ENCODE measurements around the gene LIFR.

Gene LIFR

GRCh38 chr5:38515092-38515491 is 41.4 kb downstream of the LIFR start:
- H3K9me3 ChIP-seq (ENCODE audit: control insufficient read depth, low read length) = no peaks in the 10 kb centered on the region
- H3K9ac ChIP-seq (ENCODE audit: low read length) = no peak overlapping the region
- peaks cover 3% of the 10 kb centered on the region for H3K4me1 ChIP-seq (ENCODE audit: control insufficient read depth, insufficient read depth, low read length)
- DNase-seq (ENCODE audit: low read depth) = no peak
- peaks cover 29% of the 10 kb centered on the region for H3K36me3 ChIP-seq (ENCODE audit: control insufficient read depth, insufficient read depth, low read length, severe bottlenecking)
- H3K27me3 ChIP-seq (replicated peaks; ENCODE audit: control insufficient read depth, insufficient read depth, low read length) = no peaks in the 10 kb centered on the region
- H3K4me3 ChIP-seq (ENCODE audit: low read length) = no peak overlapping the region

GRCh38 chr5:38509185-38509584 is 47.3 kb downstream of the LIFR start:
- peaks cover 37% of the 10 kb centered on the region for H3K36me3 ChIP-seq (ENCODE audit: control insufficient read depth, insufficient read depth, low read length, severe bottlenecking)
- no peaks in the 10 kb centered on the region for H3K9me3 ChIP-seq (ENCODE audit: control insufficient read depth, low read length)
- H3K4me3 ChIP-seq (ENCODE audit: low read length) = peak overlapping the region; percentile 30
- H3K27me3 ChIP-seq (replicated peaks; ENCODE audit: control insufficient read depth, insufficient read depth, low read length) = no peaks in the 10 kb centered on the region
- H3K4me1 ChIP-seq (ENCODE audit: control insufficient read depth, insufficient read depth, low read length) = peaks cover 17% of the 10 kb centered on the region
- peak overlapping the region; percentile 26 for H3K9ac ChIP-seq (ENCODE audit: low read length)
- peak; percentile 77 for DNase-seq (ENCODE audit: low read depth)

- Histone ChIP-seq H3K9ac (ENCODE audit: low read length) (no peak overlapping the region), H3K27me3 (replicated peaks; ENCODE audit: control insufficient read depth, insufficient read depth, low read length) (no peaks in the 10 kb centered on the region), H3K4me3 (ENCODE audit: low read length) (no peak overlapping the region), H3K4me1 (ENCODE audit: control insufficient read depth, insufficient read depth, low read length) (peaks cover 17% of the 10 kb centered on the region), H3K36me3 (ENCODE audit: control insufficient read depth, insufficient read depth, low read length, severe bottlenecking) (peaks cover 35% of the 10 kb centered on the region), H3K9me3 (ENCODE audit: control insufficient read depth, low read length) (no peaks in the 10 kb centered on the region)
- no peak for DNase-seq (ENCODE audit: low read depth)
These were observed 50.1 kb downstream of the LIFR start for GRCh38 chr5:38506302-38506701.

- no peak overlapping the region for H3K9ac ChIP-seq (ENCODE audit: low read length)
- H3K4me3 ChIP-seq (ENCODE audit: low read length) = no peak overlapping the region
- no peaks in the 10 kb centered on the region for H3K9me3 ChIP-seq (ENCODE audit: control insufficient read depth, low read length)
- no peaks in the 10 kb centered on the region for H3K27me3 ChIP-seq (replicated peaks; ENCODE audit: control insufficient read depth, insufficient read depth, low read length)
- peaks cover 25% of the 10 kb centered on the region for H3K36me3 ChIP-seq (ENCODE audit: control insufficient read depth, insufficient read depth, low read length, severe bottlenecking)
- peak; percentile 52 for DNase-seq (ENCODE audit: low read depth)
- peaks cover 6% of the 10 kb centered on the region for H3K4me1 ChIP-seq (ENCODE audit: control insufficient read depth, insufficient read depth, low read length)
These were observed 55.7 kb downstream of the LIFR start for GRCh38 chr5:38500573-38501260.

GRCh38 chr5:38497946-38498345 is 58.5 kb downstream of the LIFR start:
- peak; percentile 21 for DNase-seq (ENCODE audit: low read depth)
- Histone ChIP-seq H3K4me3 (ENCODE audit: low read length) (no peak overlapping the region), H3K36me3 (ENCODE audit: control insufficient read depth, insufficient read depth, low read length, severe bottlenecking) (peaks cover 32% of the 10 kb centered on the region), H3K9me3 (ENCODE audit: control insufficient read depth, low read length) (no peaks in the 10 kb centered on the region), H3K9ac (ENCODE audit: low read length) (no peak overlapping the region), H3K27me3 (replicated peaks; ENCODE audit: control insufficient read depth, insufficient read depth, low read length) (no peaks in the 10 kb centered on the region), H3K4me1 (ENCODE audit: control insufficient read depth, insufficient read depth, low read length) (peaks cover 6% of the 10 kb centered on the region)

- no peaks in the 10 kb centered on the region for H3K27me3 ChIP-seq (replicated peaks; ENCODE audit: control insufficient read depth, insufficient read depth, low read length)
- no peaks in the 10 kb centered on the region for H3K9me3 ChIP-seq (ENCODE audit: control insufficient read depth, low read length)
- H3K9ac ChIP-seq (ENCODE audit: low read length) = no peak overlapping the region
- H3K4me1 ChIP-seq (ENCODE audit: control insufficient read depth, insufficient read depth, low read length) = no peaks in the 10 kb centered on the region
- DNase-seq (ENCODE audit: low read depth) = no peak
- H3K4me3 ChIP-seq (ENCODE audit: low read length) = no peak overlapping the region
- H3K36me3 ChIP-seq (ENCODE audit: control insufficient read depth, insufficient read depth, low read length, severe bottlenecking) = peaks cover 51% of the 10 kb centered on the region
These were observed 61.7 kb downstream of the LIFR start for GRCh38 chr5:38494763-38495162.

GRCh38 chr5:38494175-38494574 is 62.3 kb downstream of the LIFR start:
- H3K36me3 ChIP-seq (ENCODE audit: control insufficient read depth, insufficient read depth, low read length, severe bottlenecking) = peaks cover 53% of the 10 kb centered on the region

GRCh38 chr5:38483805-38484398 is 72.5 kb downstream of the LIFR start:
- no peak overlapping the region for H3K4me3 ChIP-seq (ENCODE audit: low read length)
- no peak overlapping the region for H3K9ac ChIP-seq (ENCODE audit: low read length)
- DNase-seq (ENCODE audit: low read depth) = no peak
- H3K9me3 ChIP-seq (ENCODE audit: control insufficient read depth, low read length) = no peaks in the 10 kb centered on the region
- no peaks in the 10 kb centered on the region for H3K27me3 ChIP-seq (replicated peaks; ENCODE audit: control insufficient read depth, insufficient read depth, low read length)
- peaks cover 12% of the 10 kb centered on the region for H3K4me1 ChIP-seq (ENCODE audit: control insufficient read depth, insufficient read depth, low read length)
- peaks cover 59% of the 10 kb centered on the region for H3K36me3 ChIP-seq (ENCODE audit: control insufficient read depth, insufficient read depth, low read length, severe bottlenecking)

More at GRCh38 chr5:38494175-38494574, 62.3 kb downstream of the LIFR start:
- Histone ChIP-seq H3K9me3 (ENCODE audit: control insufficient read depth, low read length) (no peaks in the 10 kb centered on the region), H3K9ac (ENCODE audit: low read length) (no peak overlapping the region), H3K27me3 (replicated peaks; ENCODE audit: control insufficient read depth, insufficient read depth, low read length) (no peaks in the 10 kb centered on the region), H3K4me1 (ENCODE audit: control insufficient read depth, insufficient read depth, low read length) (no peaks in the 10 kb centered on the region), H3K4me3 (ENCODE audit: low read length) (no peak overlapping the region)
- no peak for DNase-seq (ENCODE audit: low read depth)

GRCh38 chr5:38479315-38479904 is 77.0 kb downstream of the LIFR start:
- H3K9ac ChIP-seq (ENCODE audit: low read length) = no peak overlapping the region
- no peaks in the 10 kb centered on the region for H3K27me3 ChIP-seq (replicated peaks; ENCODE audit: control insufficient read depth, insufficient read depth, low read length)
- H3K36me3 ChIP-seq (ENCODE audit: control insufficient read depth, insufficient read depth, low read length, severe bottlenecking) = peaks cover 34% of the 10 kb centered on the region
- no peak for DNase-seq (ENCODE audit: low read depth)
- H3K4me3 ChIP-seq (ENCODE audit: low read length) = no peak overlapping the region
- H3K9me3 ChIP-seq (ENCODE audit: control insufficient read depth, low read length) = no peaks in the 10 kb centered on the region
- H3K4me1 ChIP-seq (ENCODE audit: control insufficient read depth, insufficient read depth, low read length) = peaks cover 8% of the 10 kb centered on the region

GRCh38 chr5:38478878-38479277 is 77.6 kb downstream of the LIFR start:
- H3K36me3 ChIP-seq (ENCODE audit: control insufficient read depth, insufficient read depth, low read length, severe bottlenecking) = peaks cover 30% of the 10 kb centered on the region
- no peak overlapping the region for H3K9ac ChIP-seq (ENCODE audit: low read length)
- no peaks in the 10 kb centered on the region for H3K27me3 ChIP-seq (replicated peaks; ENCODE audit: control insufficient read depth, insufficient read depth, low read length)
- H3K4me3 ChIP-seq (ENCODE audit: low read length) = no peak overlapping the region
- DNase-seq (ENCODE audit: low read depth) = no peak
- H3K4me1 ChIP-seq (ENCODE audit: control insufficient read depth, insufficient read depth, low read length) = peaks cover 8% of the 10 kb centered on the region
- H3K9me3 ChIP-seq (ENCODE audit: control insufficient read depth, low read length) = no peaks in the 10 kb centered on the region

GRCh38 chr5:38478166-38478565 is 78.3 kb downstream of the LIFR start:
- no peaks in the 10 kb centered on the region for H3K9me3 ChIP-seq (ENCODE audit: control insufficient read depth, low read length)
- H3K36me3 ChIP-seq (ENCODE audit: control insufficient read depth, insufficient read depth, low read length, severe bottlenecking) = peaks cover 27% of the 10 kb centered on the region
- no peak for DNase-seq (ENCODE audit: low read depth)
- no peaks in the 10 kb centered on the region for H3K27me3 ChIP-seq (replicated peaks; ENCODE audit: control insufficient read depth, insufficient read depth, low read length)
- no peak overlapping the region for H3K4me3 ChIP-seq (ENCODE audit: low read length)
- peaks cover 8% of the 10 kb centered on the region for H3K4me1 ChIP-seq (ENCODE audit: control insufficient read depth, insufficient read depth, low read length)
- H3K9ac ChIP-seq (ENCODE audit: low read length) = no peak overlapping the region

All from adipocyte (in vitro differentiated cells).